IPS DF 6.9 (cell line): ENCODE measurements around the gene LASP1.

Experiments used
- DNase-seq: peaks from one replicate; pipeline ENCODE4 v3.0.0-alpha.2; 2013; ENCODE audit warnings: low read depth, low spot score
- H3K27ac ChIP-seq: one replicate; pipeline ENCODE4 v1.5.1; 2013; ENCODE audit warnings: low read length, control low read depth
- H3K27me3 ChIP-seq: 2 replicates; pipeline ENCODE4 v1.6.1; 2013; ENCODE audit warnings: mild to moderate bottlenecking, low read length; ENCODE audit not compliant: control insufficient read depth, insufficient read depth
- H3K36me3 ChIP-seq: 2 replicates; pipeline ENCODE4 v1.6.1; 2013; ENCODE audit warnings: low read length; ENCODE audit not compliant: control insufficient read depth, insufficient read depth
- H3K4me1 ChIP-seq: 2 replicates; pipeline ENCODE4 v1.6.1; 2013; ENCODE audit warnings: low read length; ENCODE audit not compliant: control insufficient read depth, insufficient read depth
- H3K4me3 ChIP-seq: 2 replicates; pipeline ENCODE4 v1.5.1; 2013; ENCODE audit warnings: mild to moderate bottlenecking, low read length
- H3K9me3 ChIP-seq: 2 replicates; pipeline ENCODE4 v1.6.1; 2013; ENCODE audit warnings: low read length, inconsistent platforms; ENCODE audit not compliant: control insufficient read depth, insufficient read depth
- WGBS: extraction: QIAGEN DNeasy Blood & Tissue Kit; methylation state at CpG from one replicate; pipeline ENCODE4 v1.1.7; 2013; ENCODE audit warnings: mixed read lengths, missing lambda C conversion rate; ENCODE audit not compliant: insufficient read length, insufficient coverage; 5-methylcytosine and 5-hydroxymethylcytosine counted together

LASP1 gene

DNA sequence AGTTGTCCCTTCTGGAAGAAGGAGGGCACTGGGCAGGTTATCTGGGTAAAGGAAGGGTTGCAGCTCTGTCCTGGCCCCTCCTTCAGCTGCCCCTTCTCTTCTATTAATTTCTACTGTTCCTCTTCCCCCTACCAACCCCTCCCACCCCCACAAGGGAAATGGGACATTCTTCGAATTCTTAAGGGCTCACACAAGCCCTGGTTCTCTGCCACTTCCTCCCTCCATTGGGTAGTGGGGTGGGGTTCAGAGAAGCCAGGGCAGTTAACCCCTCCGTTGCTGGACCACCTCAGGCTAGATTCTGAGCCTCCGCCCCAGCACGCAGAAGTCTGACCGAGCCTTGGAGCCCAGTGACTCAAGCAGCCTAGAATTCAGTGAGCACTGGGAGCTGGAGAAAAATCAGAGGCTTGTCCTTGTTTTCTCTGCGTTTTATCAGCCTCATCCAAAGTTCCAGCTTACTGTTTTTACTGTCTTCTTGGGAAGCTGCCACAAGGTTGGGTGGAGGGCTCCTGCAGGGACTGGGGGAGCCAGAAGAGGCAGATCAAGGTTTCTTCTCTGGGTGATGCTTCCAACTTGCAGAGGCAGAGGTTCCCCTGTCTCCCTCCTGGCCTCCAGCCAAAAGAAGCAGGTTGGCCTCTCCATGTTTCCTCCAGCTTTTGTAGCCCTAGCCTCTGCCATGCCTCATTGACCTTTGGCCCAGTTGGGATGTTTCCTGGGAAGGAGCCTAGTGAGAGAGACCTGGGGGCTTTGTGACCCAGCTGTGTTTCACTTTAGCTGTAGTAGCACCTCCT, 10.2 kb downstream of the LASP1 start:
- Histone ChIP-seq H3K4me3 (no peak overlapping the region), H3K27ac (no peak overlapping the region), H3K27me3 (no peaks in the 10 kb centered on the region), H3K4me1 (peaks cover 23% of the 10 kb centered on the region), H3K9me3 (no peaks in the 10 kb centered on the region), H3K36me3 (peaks cover 4% of the 10 kb centered on the region; the same call in 1 of the 2 replicates)
- no CpG with 5 or more reads among the region's 6 CpGs for WGBS
- DNase-seq = peak; percentile 82

DNA sequence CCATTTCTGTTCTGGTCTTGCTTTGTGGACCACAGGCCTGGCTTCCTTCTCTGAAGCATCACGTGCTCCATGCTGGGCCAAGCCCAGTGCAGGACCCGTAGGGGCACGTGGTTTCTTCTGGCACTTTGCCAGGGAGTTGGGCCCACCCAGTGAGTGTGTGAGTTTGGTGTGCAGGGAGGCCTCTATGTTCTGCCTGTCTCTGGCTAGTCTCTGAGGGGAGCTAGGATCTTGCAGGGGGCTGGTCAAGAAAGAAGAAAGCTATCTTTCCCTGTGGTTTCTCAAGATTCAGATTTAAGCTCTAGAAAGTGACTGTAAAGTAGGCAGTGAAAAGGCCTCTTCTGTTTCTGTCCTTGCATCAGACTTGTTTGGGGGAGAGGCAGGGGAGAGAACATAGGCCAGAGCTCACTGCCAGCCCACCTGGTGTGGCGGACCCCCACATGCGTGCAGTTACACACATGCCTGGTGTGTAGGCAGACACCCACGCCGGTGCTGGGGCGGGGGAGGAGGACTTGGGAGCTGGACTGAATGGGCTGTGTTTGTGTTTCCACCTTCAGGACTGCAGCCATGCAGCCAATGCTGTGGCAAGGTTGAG, 11.8 kb downstream of the LASP1 start:
- H3K4me1 ChIP-seq = peaks cover 27% of the 10 kb centered on the region
- no peak for DNase-seq
- H3K36me3 ChIP-seq = peaks cover 4% of the 10 kb centered on the region; the same call in 1 of the 2 replicates

DNA sequence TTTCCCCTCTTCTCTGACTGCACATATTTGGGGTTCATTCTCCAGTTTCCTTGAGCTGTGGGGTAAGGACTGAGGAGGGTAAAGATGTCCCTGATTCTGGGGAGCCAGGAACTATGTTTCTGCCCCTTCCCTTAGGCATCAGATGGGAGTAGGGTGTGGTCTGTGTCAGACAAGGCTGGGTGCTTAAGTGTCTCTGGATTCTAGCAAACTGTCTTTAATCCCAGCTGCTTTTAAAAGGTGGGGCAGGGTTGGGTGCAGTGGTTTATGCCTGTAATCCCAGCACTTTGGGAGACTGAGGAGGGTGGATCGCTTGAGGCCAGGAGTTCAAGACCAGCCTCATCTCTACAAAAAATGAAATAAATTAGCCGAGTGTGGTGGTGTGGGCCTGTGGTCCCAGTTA, 13.0 kb downstream of the LASP1 start:
- no peak for DNase-seq
- Histone ChIP-seq H3K4me3 (no peak overlapping the region), H3K36me3 (peaks cover 9% of the 10 kb centered on the region; the same call in 1 of the 2 replicates), H3K9me3 (no peaks in the 10 kb centered on the region), H3K4me1 (peaks cover 18% of the 10 kb centered on the region), H3K27me3 (no peaks in the 10 kb centered on the region), H3K27ac (no peak overlapping the region)
- WGBS = no CpG with 5 or more reads among the region's 2 CpGs

More for the DNA sequence above, 11.8 kb downstream of the LASP1 start:
- Histone ChIP-seq H3K27ac (no peak overlapping the region), H3K27me3 (no peaks in the 10 kb centered on the region), H3K4me3 (no peak overlapping the region), H3K9me3 (no peaks in the 10 kb centered on the region)
- WGBS = no CpG with 5 or more reads among the region's 8 CpGs

DNA sequence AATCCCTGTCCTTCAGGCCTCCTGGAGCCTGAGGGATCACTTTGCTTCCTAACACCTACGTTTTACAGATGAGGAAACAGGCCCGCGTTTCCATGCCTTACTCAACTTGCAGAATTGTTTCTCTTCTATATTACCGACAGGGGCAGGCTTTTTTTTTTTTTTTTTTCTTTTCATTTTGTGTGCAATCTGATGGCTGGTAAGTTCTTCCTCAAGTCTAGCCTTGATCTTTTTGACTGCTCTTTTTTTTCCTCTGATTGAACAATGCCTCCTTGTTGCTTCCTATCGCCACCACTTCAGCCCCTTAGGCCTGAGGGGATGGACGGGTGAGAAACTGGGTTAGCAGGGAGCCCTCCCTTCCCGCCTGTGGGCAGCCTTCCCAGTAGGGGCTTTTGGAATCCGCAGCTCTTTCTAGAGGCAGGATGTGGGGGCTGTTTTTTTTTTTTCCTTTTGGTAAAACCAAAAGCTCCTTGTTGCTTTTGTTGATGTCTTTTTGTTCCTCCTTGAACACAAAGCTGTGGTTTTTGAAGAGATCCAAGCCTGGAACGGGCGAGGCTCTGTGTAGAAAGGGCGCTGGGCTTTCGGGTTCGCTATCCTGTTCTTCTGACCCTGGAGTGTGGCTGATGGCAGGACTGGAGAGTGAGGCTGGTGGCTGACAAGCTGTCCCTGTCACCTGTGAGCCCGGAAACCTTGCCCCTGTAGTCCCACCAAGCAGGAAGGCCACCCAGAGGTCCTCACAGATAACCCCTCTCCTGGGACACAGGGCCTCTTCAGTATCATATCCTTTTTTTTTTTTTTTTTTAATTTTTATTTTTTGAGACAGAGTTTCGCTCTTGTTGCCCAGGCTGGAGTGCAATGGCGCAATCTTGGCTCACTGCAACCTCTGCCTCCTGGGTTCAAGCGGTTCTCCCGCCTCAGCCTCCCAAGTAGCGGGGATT, 14.0 kb downstream of the LASP1 start:
- WGBS = no CpG with 5 or more reads among the region's 19 CpGs
- Histone ChIP-seq H3K27me3 (no peaks in the 10 kb centered on the region), H3K4me3 (no peak overlapping the region), H3K36me3 (peaks cover 5% of the 10 kb centered on the region; the same call in 1 of the 2 replicates), H3K27ac (no peak overlapping the region), H3K4me1 (peaks cover 16% of the 10 kb centered on the region), H3K9me3 (no peaks in the 10 kb centered on the region)
- DNase-seq = no peak

DNA sequence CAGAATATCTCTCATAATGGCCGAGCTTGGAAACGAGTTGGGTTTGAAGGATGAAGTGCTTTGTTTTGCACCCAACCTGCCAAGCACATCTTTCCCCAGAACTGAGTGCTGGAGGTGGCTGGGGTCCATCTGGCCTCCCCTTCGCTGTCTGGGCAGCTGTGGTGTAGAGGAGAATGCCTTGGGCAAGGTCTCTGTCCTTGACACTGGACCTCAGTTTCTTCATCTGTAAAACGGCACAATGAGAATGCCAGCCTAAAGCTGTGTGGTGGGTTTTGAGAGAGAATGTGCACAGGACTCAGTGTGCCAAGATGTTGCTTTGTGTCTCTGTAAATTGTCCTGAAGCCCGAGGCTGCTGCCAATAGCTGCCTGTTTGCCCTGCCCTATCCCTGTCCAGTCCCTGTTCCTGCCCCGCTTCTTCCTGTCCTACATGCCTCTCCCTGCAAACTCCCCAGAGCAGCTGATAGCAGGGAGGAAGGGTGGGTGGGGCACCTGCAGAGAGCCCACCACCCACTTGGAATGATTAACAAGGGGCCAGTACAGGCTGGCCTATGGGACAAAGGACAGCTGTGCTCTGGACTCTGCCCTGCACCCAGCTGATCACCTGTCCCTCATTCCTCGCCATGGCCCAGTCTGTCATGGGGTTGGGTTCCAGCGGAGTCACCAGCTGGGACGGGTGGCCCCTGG, 15.3 kb downstream of the LASP1 start:
- WGBS = no CpG with 5 or more reads among the region's 9 CpGs
- Histone ChIP-seq H3K4me1 (peaks cover 15% of the 10 kb centered on the region), H3K4me3 (no peak overlapping the region), H3K9me3 (no peaks in the 10 kb centered on the region), H3K27me3 (no peaks in the 10 kb centered on the region), H3K36me3 (peaks cover 5% of the 10 kb centered on the region; the same call in 1 of the 2 replicates), H3K27ac (no peak overlapping the region)
- DNase-seq = no peak

DNA sequence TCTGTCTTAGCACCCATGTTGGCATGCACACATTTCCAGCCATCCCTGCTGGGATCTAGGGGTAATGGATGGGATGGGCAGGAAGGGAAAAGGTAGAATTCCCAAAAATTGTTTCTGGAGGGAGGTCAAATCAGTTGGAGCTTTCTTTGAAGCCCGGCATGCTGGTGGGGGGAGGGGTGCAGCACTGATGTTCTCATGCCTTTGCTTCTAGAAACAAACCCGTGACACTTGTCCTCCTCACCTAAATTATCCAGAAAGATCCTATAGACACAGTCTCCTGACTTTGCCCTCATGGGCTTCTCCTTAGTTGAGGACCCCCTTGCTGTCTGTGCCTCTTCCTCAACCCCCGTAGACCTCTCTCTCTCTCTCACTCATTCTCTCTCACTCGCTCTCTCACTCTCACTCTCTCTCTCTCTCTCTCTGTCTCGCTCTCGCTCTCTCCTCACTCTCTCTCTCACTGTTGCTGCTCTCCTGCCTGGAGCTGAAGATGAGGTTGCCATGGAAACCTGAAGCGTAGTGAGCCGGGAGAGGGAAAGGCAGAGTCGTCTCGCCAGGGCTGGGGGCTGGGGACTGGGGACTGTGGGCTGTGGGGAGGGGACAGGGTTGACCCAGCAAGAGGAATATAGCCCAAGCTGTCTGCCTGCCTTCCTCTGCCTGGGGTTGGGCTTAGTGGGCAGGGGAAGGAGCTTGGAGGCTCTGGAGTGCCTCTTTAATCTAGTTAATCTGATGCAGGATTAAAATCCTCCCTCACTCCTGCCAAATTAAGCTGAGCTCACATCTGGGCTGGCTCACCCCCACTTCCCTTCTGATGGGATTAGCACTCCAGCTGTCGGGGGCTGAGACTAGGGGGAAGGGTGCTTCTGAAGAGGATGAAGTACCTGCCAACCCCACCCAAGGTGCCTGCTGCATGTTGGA, 16.1 kb downstream of the LASP1 start:
- peaks cover 11% of the 10 kb centered on the region for H3K4me1 ChIP-seq
- H3K4me3 ChIP-seq = no peak overlapping the region
- H3K27me3 ChIP-seq = no peaks in the 10 kb centered on the region
- H3K9me3 ChIP-seq = no peaks in the 10 kb centered on the region
- H3K36me3 ChIP-seq = peaks cover 5% of the 10 kb centered on the region; the same call in 1 of the 2 replicates
- WGBS = 100% methylated on average over 4 of the region's 11 CpGs
- H3K27ac ChIP-seq = no peak overlapping the region
- DNase-seq = no peak

DNA sequence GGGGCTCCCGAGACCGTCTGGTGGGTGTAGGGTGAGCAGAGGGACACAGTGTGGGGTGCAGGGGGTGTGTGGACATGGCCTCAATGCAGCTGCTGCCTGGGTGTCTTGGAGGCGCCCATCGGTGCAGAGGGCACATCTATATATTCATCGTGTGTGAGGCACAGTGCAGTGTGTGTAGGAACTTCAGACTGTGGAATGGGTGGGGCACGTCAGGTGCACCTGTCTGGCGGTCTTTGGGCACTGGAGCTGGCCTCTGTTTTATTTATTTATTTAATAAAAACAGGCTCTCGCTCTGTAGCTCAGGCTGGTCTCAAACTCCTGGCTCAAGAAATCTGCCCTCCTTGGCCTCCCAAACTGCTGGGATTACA, 16.8 kb downstream of the LASP1 start:
- no peaks in the 10 kb centered on the region for H3K27me3 ChIP-seq
- no peaks in the 10 kb centered on the region for H3K9me3 ChIP-seq
- WGBS = no CpG with 5 or more reads among the region's 8 CpGs
- no peak overlapping the region for H3K27ac ChIP-seq
- H3K4me3 ChIP-seq = no peak overlapping the region
- H3K4me1 ChIP-seq = peaks cover 11% of the 10 kb centered on the region
- peaks cover 5% of the 10 kb centered on the region; the same call in 1 of the 2 replicates for H3K36me3 ChIP-seq
- DNase-seq = no peak

DNA sequence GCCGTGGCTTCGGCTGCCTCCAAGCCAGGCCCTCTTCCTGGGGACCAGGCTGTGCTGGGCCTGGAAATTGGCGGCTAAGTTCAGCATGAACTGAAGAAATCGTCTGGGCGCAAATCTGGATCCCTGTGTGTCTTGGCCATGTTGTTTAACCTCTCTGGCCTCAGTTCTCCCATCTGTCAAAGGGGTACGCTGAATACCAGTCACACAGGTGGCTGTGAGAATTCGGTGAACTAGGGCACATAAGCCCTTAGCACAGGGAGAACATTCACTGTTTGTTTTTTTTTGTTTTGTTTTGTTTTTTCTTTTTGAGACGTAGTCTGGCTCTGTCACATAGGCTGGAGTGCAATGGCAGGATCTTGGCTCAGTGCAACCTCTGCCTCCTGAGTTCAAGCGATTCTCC, 19.0 kb downstream of the LASP1 start:
- no CpG with 5 or more reads among the region's 9 CpGs for WGBS
- Histone ChIP-seq H3K4me3 (no peak overlapping the region), H3K9me3 (no peaks in the 10 kb centered on the region), H3K27ac (no peak overlapping the region), H3K4me1 (peaks cover 6% of the 10 kb centered on the region), H3K36me3 (peaks cover 12% of the 10 kb centered on the region; the same call in 1 of the 2 replicates), H3K27me3 (no peaks in the 10 kb centered on the region)
- no peak for DNase-seq

DNA sequence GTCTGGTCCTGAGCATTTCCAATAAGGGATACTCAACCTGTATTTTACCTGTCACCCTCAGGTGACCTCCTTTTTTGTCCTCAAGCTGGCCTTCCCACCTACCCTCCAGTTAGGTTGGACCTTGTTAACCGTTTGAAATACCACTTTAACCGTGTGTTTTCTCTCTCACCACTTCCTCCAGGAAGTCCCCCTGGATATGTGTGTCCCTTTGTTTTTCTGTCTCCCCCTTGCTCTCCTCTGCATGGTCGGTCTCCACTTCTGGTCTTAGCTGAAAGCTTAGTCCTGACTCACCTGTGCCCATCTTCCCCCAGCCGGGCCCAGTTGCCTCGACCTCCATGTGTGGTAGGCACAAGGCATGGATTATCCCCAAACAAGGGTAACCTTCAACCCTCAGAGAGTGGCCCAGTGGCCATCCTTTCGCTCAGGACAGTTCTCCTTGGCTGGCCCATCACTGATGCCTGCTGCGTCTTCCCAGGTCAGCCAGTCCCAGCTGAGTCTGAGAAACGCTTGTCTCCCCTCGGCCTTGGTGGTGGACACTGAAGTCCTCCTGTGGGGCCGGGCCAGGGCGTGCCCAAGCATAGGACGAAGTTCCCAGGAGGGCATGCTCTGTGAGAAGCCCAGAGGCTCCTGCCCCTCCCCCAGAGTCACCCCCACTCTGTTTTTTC, 20.0 kb downstream of the LASP1 start:
- peaks cover 6% of the 10 kb centered on the region for H3K4me1 ChIP-seq
- no peaks in the 10 kb centered on the region for H3K27me3 ChIP-seq
- H3K9me3 ChIP-seq = no peaks in the 10 kb centered on the region
- no peak overlapping the region for H3K27ac ChIP-seq
- peaks cover 12% of the 10 kb centered on the region; the same call in 1 of the 2 replicates for H3K36me3 ChIP-seq
- DNase-seq = no peak
- no CpG with 5 or more reads among the region's 12 CpGs for WGBS
- H3K4me3 ChIP-seq = no peak overlapping the region
